ENCODE results near the gene AMZ1.
A peak's percentile ranks its signal among the peaks of the same experiment; 100 is the strongest.
"Not testable (repeated sequence)": the region's sequence is repeated elsewhere in the genome, so short reads cannot be mapped to it uniquely, and the experiment has no call there.

Gene AMZ1

GRCh38 chr7:2692543-2692942 lies 4.5 kb downstream of the AMZ1 start:
- DNase-seq: no peak

DNA sequence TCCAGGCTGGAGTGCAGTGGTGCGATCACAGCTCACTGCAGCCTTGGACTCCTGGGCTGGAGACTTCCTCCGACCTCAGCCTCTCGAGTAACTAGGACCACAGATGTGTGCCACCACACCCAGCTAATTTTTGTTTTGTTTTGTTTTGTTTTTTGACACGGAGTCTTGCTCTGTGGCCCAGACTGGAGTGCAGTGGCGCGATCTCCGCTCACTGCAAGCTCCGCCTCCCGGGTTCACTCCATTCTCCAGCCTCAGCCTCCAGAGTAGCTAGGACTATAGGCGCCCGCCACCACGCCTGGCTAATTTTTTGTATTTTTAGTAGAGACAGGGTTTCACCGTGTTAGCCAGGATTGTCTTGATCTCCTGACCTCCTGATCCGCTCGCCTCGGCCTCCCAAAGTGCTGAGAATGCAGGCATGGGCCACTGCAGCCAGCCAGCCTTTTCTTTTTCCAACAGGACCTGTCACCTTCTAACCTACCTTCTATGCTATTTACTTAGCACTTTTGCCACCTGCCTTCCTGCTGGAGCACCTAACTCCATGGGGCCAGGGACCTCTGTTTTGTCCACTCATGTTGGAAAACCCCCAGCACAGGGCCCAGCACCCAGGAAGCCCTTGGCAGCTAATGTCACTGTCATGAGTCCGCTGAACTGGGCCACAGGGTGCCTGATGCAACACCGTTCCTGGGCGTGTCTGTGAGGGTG lies 5.6 kb downstream of the AMZ1 start:
- DNase-seq: not testable (repeated sequence)

DNA sequence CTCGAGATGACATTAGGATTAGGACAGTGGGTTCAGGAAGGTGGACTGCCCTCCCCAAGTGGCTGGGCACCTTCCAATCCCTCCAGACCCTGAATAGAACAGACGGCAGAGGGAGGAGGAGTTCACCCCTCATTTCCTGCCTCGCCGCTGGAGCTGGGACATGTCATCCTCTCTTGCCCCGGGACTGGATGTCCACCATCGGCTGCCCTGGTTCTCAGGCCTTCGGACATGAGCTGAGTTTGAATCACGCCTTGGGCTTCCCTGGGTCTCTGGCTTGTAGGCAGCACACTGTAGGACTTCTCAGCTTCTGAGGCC lies 6.1 kb downstream of the AMZ1 start:
- not testable (repeated sequence) for DNase-seq

- peak; percentile 86 for DNase-seq
Observed at GRCh38 chr7:2698581-2699288, 10.7 kb downstream of the AMZ1 start.

DNA sequence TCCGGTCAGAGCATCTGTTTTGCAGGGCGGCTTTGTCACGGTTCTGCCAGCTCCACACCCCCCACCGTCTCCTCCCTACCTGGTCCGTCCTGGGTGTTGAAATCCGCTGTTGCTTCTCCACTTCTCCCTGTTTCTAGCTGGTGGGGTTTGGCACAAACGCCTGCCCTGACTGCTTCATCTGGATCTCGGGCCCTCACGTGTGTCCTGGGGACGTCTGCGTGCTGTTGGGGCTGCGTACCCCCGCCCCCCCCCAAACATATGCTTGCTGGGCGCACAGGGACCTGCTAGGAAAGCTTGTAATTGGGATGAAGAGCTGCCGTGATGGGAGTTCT lies 11.3 kb downstream of the AMZ1 start:
- DNase-seq: no peak

DNA sequence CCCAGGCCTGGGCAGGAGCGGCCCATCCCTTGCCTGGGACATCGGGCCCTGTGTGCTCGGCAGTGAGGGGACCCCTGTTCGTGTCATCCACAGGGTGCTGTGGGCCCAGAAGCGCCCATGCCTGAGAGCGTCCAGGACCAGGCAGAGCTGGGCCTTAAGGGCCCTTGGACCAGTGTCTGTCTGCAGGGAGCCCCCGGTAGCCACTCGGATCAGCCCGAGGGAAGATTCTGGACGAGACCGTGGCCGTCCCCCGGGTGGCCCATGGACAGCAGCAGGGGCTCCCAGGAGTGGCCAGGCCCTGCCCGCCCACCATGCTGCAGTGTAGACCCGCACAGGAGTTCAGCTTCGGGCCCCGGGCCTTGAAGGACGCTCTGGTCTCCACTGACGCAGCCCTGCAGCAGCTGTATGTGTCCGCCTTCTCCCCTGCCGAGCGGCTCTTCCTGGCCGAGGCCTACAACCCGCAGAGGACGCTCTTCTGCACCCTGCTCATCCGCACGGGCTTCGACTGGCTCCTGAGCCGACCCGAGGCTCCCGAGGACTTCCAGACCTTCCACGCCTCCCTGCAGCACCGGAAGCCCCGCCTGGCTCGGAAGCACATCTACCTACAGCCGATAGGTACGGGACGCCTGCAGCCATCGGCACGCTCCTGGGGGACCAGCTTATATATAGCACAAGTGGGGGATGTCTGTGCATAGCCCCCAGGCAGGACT lies 12.3 kb downstream of the AMZ1 start:
- DNase-seq: no peak

- no peak for DNase-seq
Observed at GRCh38 chr7:2701424-2701823, 13.4 kb downstream of the AMZ1 start.

GRCh38 chr7:2701832-2702593 lies 14.0 kb downstream of the AMZ1 start:
- DNase-seq: no peak

GRCh38 chr7:2702594-2702957 lies 14.6 kb downstream of the AMZ1 start:
- DNase-seq: no peak

DNA sequence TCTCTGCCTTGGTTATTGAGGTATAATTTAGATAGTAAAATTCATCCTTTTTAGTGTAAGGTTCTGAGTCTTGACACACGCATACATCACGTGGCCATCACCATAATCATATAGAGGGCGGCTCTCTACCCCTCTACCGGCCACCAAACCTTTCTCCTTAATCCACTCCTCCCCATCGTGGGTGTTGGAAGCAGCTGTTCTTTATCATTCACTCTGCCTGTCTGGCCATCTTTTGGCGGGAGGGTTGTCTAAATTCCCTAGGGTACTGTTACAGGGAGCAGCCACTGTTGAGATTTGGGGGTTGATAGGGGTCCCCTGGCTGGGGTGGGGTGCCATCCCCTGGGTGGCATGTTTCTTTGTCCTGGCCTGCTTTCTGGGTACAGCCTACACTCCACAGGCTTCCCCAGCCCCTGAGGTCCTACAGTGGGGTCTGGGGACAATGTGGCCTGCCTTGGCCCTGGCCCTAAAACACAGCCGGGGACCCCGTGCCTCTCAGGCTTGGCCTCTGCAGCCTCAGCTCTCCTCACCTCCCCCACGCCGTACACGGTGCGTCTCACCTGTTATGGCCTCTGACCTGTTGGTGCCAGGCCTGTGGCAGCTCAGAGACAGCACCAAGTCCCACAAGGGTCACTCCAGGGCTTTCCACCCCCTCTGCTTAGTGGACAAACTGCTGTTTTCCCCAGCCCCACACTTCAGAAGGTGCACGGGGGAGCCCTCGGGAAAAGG lies 17.5 kb downstream of the AMZ1 start:
- DNase-seq: no peak

DNA sequence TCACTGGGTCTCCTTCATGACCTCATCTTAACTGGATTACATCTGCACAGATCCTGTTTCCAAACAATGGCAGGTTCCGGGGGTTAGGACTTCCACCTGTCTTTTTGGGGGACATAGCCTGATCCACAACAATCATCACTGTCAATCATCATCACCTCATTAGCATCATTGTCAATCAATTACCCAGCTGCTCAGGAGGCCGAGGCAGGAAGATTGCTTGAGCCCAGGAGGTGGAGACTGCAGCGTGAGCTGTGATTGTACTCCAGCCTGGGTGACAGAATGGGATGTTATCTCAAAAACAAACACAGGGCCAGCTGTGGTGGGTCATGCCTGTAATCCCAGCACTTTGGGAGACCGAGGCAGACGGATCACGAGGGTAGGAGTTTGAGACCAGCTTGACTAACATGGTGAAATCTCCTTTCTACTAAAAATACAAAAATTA lies 18.7 kb downstream of the AMZ1 start:
- DNase-seq: no peak

GRCh38 chr7:2707481-2707880 lies 19.5 kb downstream of the AMZ1 start:
- DNase-seq: no peak

DNA sequence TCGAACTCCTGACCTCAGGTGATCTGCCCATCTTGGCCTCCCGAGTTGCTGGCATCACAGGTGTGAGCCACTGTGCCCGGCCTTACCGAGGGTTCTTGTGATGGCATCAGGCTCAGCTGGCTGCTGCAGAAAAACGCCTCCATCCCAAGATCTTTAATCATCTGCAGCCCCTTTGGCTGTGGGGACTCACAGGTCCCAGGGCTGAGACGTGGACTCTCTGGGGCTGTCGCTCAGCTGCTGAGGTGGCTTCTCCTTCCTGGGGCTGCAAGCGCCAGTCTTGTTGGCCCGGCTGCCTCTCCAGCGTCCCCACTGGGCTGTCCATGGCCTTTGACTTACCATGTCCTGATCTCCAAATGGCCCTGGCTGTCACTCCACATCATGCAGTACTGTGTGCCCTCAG lies 20.0 kb downstream of the AMZ1 start:
- DNase-seq: no peak

GRCh38 chr7:2708547-2709310 lies 20.7 kb downstream of the AMZ1 start:
- DNase-seq: no peak

- DNase-seq: peak; percentile 63
Observed at GRCh38 chr7:2709553-2710285, 21.7 kb downstream of the AMZ1 start.

GRCh38 chr7:2710286-2710655 lies 22.3 kb downstream of the AMZ1 start:
- DNase-seq: no peak

DNA sequence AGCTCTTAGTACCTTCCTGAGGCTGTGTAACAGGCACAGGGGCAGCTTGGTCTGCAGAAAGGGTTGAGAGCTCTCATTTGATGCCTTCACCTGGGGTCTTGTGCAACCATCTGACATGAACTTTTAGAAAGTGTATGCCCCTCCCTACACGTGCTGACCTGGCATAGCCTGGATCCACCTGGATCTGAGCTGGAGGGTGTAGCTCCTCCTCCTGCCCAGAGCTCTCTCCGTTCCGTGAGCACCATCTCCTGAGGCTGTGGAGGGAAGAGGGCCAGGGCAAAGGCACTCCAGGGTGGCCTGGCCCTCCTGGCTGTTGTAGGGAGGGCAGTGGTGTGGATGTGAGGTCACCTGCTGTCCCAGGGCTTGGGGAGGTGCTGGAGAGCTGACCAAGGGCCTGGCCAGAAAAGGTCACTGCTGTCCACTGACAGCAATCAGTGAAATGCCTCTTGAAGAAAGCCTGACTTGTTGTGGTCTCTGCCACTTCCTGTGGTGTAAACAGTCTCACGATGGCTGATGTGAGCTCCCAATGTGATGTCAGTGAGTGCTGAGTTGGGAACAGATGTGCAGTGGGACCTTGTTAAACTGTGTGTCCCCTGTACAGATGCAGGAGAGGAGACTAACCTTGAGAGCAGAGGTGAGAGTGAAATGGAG lies 23.0 kb downstream of the AMZ1 start:
- DNase-seq: peak; percentile 32

DNA sequence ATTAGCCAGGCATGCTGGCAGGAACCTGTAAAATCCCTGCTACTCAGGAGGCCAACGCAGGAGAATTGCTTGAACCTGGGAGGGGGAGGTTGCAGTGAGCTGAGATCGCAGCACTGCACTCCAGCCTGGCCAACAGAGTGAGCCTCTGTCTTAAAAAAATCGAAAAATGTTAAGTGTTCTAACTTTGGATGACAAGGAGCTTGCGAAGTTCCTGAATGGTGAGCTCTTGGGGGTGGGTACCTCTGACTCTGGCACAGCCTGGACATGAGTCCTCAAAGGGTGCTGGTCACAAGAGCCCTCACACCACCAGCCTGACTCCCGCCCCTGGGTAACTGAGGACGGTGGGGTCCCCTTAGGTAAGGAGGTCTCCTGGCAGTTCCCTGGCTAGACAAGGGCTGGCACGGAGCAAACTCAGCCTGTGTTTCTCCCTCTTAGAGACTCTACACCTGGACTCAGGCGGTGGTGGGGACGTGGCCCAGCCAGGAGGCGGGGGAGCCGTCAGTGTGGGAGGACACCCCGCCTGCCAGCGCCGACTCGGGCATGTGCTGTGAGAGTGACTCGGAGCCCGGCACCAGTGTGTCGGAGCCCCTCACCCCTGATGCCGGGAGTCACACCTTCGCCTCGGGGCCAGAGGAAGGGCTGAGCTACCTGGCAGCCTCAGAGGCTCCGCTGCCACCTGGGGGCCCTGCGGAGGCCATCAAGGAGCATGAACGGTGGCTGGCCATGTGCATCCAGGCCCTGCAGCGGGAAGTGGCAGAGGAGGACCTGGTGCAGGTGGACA lies 24.1 kb downstream of the AMZ1 start:
- no peak for DNase-seq

DNA sequence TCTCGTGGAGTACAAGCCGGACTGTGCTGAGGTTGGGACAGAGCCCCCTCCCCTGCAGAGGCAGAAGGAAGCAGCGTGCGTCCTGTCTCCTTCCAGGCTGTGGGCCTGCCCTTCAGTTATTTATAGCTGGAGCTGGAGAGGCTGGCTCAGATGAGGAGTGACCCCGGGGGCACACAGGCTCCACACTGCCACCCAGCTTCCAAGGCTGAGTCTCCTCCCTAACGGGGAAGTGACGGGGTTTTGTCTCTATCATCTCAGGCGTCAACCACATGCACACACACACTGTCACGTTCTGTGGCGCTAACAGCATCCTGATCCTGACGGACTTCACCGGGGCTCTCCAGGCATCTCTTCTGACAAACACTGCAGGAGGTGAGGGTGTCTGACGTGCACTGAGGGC lies 25.4 kb downstream of the AMZ1 start:
- no peak for DNase-seq

GRCh38 chr7:2713978-2714377 lies 26.0 kb downstream of the AMZ1 start:
- no peak for DNase-seq
